Activated naive CD4-positive, alpha-beta T cell treated with anti-CD3 and anti-CD28 coated beads, Interleukin-2, amount 50 U/mL, for 72 hours (primary cell): Measurements from ENCODE around the gene CHPF2. TPM values are rescaled to one million over a fixed set of nuclear protein-coding genes. Genes with fewer than 3 reads are reported as not detected.

Source experiments
- ATAC-seq, 2 donors: fragments of 150-1000 bp; cut with Tn5 transposase; 2 replicates each; pipeline ENCODE4 v1.10.0; 2021; ENCODE audit warnings: mild to moderate bottlenecking in 2 of 2, moderate library complexity in 2 of 2
- DNase-seq, 2 donors: peaks; one replicate each; pipeline ENCODE4 v3.0.0; 2021 to 2022; ENCODE audit warnings: low spot score in 2 of 2
- H3K27ac Mint-ChIP-seq, 2 donors: one replicate each; pipeline ENCODE4 v1.8.0; 2022; ENCODE audit warnings: mild to moderate bottlenecking in 2 of 2, mixed read lengths in 2 of 2
- H3K36me3 Mint-ChIP-seq, 2 donors: one replicate each; pipeline ENCODE4 v1.8.0; 2022; ENCODE audit warnings: mixed read lengths in 2 of 2
- H3K9me3 Mint-ChIP-seq, 2 donors: one replicate each; pipeline ENCODE4 v1.8.0; 2022; ENCODE audit warnings: mixed read lengths in 2 of 2
- total RNA-seq, 2 donors: library from RNA; stranded (reverse); gene quantifications; one replicate each; pipeline ENCODE4 v1.2.3, GENCODE V29; 2022

CHPF2 gene
- total RNA-seq, 2 donors from 2014 or later, result 26.7 to 29.3 TPM

GRCh38 chr7:151218170-151218569 lies 14.1 kb upstream of the CHPF2 start:
- no peaks in the 10 kb centered on the region for H3K9me3 Mint-ChIP-seq
- DNase-seq, result no peak
- H3K27ac Mint-ChIP-seq, result peak overlapping the region in 1 of 2 donors; percentile 48
- no peak for ATAC-seq
- peaks cover 12 to 28% of the 10 kb centered on the region in 2 donors for H3K36me3 Mint-ChIP-seq

GRCh38 chr7:151223728-151224127 lies 8.6 kb upstream of the CHPF2 start:
- H3K9me3 Mint-ChIP-seq, result no peaks in the 10 kb centered on the region
- DNase-seq, result no peak
- ATAC-seq, result no peak
- peaks cover 24 to 45% of the 10 kb centered on the region in 2 donors for H3K36me3 Mint-ChIP-seq
- H3K27ac Mint-ChIP-seq, result no peak overlapping the region

GRCh38 chr7:151225948-151226510 lies 6.3 kb upstream of the CHPF2 start:
- H3K9me3 Mint-ChIP-seq, result no peaks in the 10 kb centered on the region
- H3K36me3 Mint-ChIP-seq, result peaks cover 19 to 39% of the 10 kb centered on the region in 2 donors
- DNase-seq (no peak), ATAC-seq (no peak)
- H3K27ac Mint-ChIP-seq, result peak overlapping the region; percentile 90 to 99

- H3K27ac Mint-ChIP-seq, result peak overlapping the region; percentile 90 to 99
- ATAC-seq, result peak in 1 of 2 donors; percentile 1
- H3K36me3 Mint-ChIP-seq, result peaks cover 19 to 39% of the 10 kb centered on the region in 2 donors
- DNase-seq, result no peak
- H3K9me3 Mint-ChIP-seq, result no peaks in the 10 kb centered on the region
Measured at GRCh38 chr7:151226560-151226874, 5.8 kb upstream of the CHPF2 start.

GRCh38 chr7:151226875-151227782 lies 5.2 kb upstream of the CHPF2 start, which contains the start of gene ABCF2:
TSS of gene ABCF2 (minus strand) at chr7:151227205. CDS start at chr7:151226458, 747 bp downstream.
- ATAC-seq, result peak; percentile 99 to 100

GRCh38 chr7:151228024-151228866 lies 4.0 kb upstream of the CHPF2 start:
- DNase-seq (no peak), ATAC-seq (no peak)
- Mint-ChIP-seq H3K27ac (peak overlapping the region; percentile 77 to 90), H3K36me3 (peaks cover 29 to 40% of the 10 kb centered on the region in 2 donors), H3K9me3 (no peaks in the 10 kb centered on the region)

More at GRCh38 chr7:151226875-151227782, 5.2 kb upstream of the CHPF2 start, which contains the start of gene ABCF2:
- peak; percentile 91 to 92 for DNase-seq
- no peaks in the 10 kb centered on the region for H3K9me3 Mint-ChIP-seq
- peaks cover 21 to 39% of the 10 kb centered on the region in 2 donors for H3K36me3 Mint-ChIP-seq
- peak within 1 kb of the TSS; percentile 90 to 99 for H3K27ac Mint-ChIP-seq

- ATAC-seq (no peak), DNase-seq (no peak)
- H3K36me3 Mint-ChIP-seq, result peaks cover 33 to 38% of the 10 kb centered on the region in 2 donors
- no peak overlapping the region for H3K27ac Mint-ChIP-seq
- no peaks in the 10 kb centered on the region for H3K9me3 Mint-ChIP-seq
Measured at GRCh38 chr7:151229249-151229648, 3.0 kb upstream of the CHPF2 start.

- DNase-seq (no peak), ATAC-seq (no peak)
- Mint-ChIP-seq H3K9me3 (no peaks in the 10 kb centered on the region), H3K36me3 (peaks cover 25 to 29% of the 10 kb centered on the region in 2 donors), H3K27ac (no peak overlapping the region)
Measured at GRCh38 chr7:151231080-151231479, 1.2 kb upstream of the CHPF2 start.

- DNase-seq (peak; percentile 68 to 81), ATAC-seq (peak; percentile 82 to 85)
- peaks cover 12 to 17% of the 10 kb centered on the region in 2 donors for H3K36me3 Mint-ChIP-seq
- H3K9me3 Mint-ChIP-seq, result no peaks in the 10 kb centered on the region
- H3K27ac Mint-ChIP-seq, result peak overlapping the region; percentile 99 to 100
Measured at GRCh38 chr7:151232917-151233701, 826 bp downstream of the CHPF2 start.

- peaks cover 12 to 17% of the 10 kb centered on the region in 2 donors for H3K36me3 Mint-ChIP-seq
- DNase-seq, result no peak
- H3K9me3 Mint-ChIP-seq, result no peaks in the 10 kb centered on the region
- ATAC-seq, result no peak
- peak overlapping the region; percentile 99 to 100 for H3K27ac Mint-ChIP-seq
Measured at GRCh38 chr7:151233804-151234203, 1.5 kb downstream of the CHPF2 start.

GRCh38 chr7:151235091-151235787 lies 3.0 kb downstream of the CHPF2 start:
- H3K36me3 Mint-ChIP-seq, result peaks cover 12 to 17% of the 10 kb centered on the region in 2 donors
- no peak overlapping the region for H3K27ac Mint-ChIP-seq
- H3K9me3 Mint-ChIP-seq, result no peaks in the 10 kb centered on the region
- DNase-seq (no peak), ATAC-seq (no peak)

- no peaks in the 10 kb centered on the region for H3K9me3 Mint-ChIP-seq
- no peak for ATAC-seq
- H3K36me3 Mint-ChIP-seq, result peaks cover 12 to 17% of the 10 kb centered on the region in 2 donors
- H3K27ac Mint-ChIP-seq, result no peak overlapping the region
- DNase-seq, result no peak
Measured at GRCh38 chr7:151236406-151236805, 4.1 kb downstream of the CHPF2 start.

- Mint-ChIP-seq H3K9me3 (no peaks in the 10 kb centered on the region), H3K27ac (no peak overlapping the region), H3K36me3 (peaks cover 12% of the 10 kb centered on the region in 2 donors)
- ATAC-seq, result no peak
- no peak for DNase-seq
Measured at GRCh38 chr7:151237244-151238189, 5.2 kb downstream of the CHPF2 start.

- DNase-seq (no peak), ATAC-seq (no peak)
- no peaks in the 10 kb centered on the region for H3K9me3 Mint-ChIP-seq
- peaks cover 6% of the 10 kb centered on the region in 2 donors for H3K36me3 Mint-ChIP-seq
- no peak overlapping the region for H3K27ac Mint-ChIP-seq
Measured at GRCh38 chr7:151238190-151238810, 6.0 kb downstream of the CHPF2 start.
